Activated CD8-positive, alpha-beta T cell treated with anti-CD3 and anti-CD28 coated beads for 36 hours (primary cell): ENCODE results near the gene TMEM47. TPM values are rescaled to one million over a fixed set of nuclear protein-coding genes. Genes with fewer than 3 reads are reported as not detected.

Source experiments
- ATAC-seq: fragments of 200-7000 bp; cut with Tn5 transposase; one replicate; pipeline ENCODE4 v1.10.0; 2021; ENCODE audit warnings: mild to moderate bottlenecking, moderate library complexity
- CTCF ChIA-PET: fragments of 350-600 bp; sonication (Branson Sonifier 250); formaldehyde crosslinking; loops from one replicate; lab custom pipeline; 2021; ENCODE audit warnings: antibody characterized with exemption; lab: Charles Lee
- POLR2A ChIA-PET: fragments of 350-600 bp; sonication (Branson Sonifier 250); formaldehyde crosslinking; loops from one replicate; lab custom pipeline; 2021; ENCODE audit warnings: antibody characterized with exemption; lab: Charles Lee
- DNase-seq: peaks from one replicate; pipeline ENCODE4 v3.0.0-alpha.2; 2020
- H3K27ac Mint-ChIP-seq: one replicate; pipeline ENCODE4 v1.8.0; 2021; ENCODE audit warnings: mild to moderate bottlenecking, mixed read lengths
- H3K27me3 Mint-ChIP-seq: one replicate; pipeline ENCODE4 v1.8.0; 2021; ENCODE audit warnings: mixed read lengths
- H3K36me3 Mint-ChIP-seq: one replicate; pipeline ENCODE4 v1.8.0; 2021; ENCODE audit warnings: low read depth, mixed read lengths
- H3K4me1 Mint-ChIP-seq: one replicate; pipeline ENCODE4 v1.8.0; 2021; ENCODE audit warnings: low read depth, mixed read lengths
- H3K4me3 Mint-ChIP-seq: one replicate; pipeline ENCODE4 v1.8.0; 2021; ENCODE audit warnings: mild to moderate bottlenecking, moderate library complexity, mixed read lengths
- H3K9me3 Mint-ChIP-seq: one replicate; pipeline ENCODE4 v1.8.0; 2021; ENCODE audit warnings: mixed read lengths
- intact Hi-C: fragments of 100-400 bp; cut with micrococcal nuclease; formaldehyde crosslinking; loops from one replicate; pipeline ENCODE4 v1.10.0; 2022
- total RNA-seq, 2 experiments: library from RNA; stranded (reverse); gene quantifications; one replicate each; pipeline ENCODE4 v1.2.3, GENCODE V29; 2021
- TF ChIP-seq, protein P1 (sequence below): fragments of 200-600 bp; IDR thresholded peaks from one replicate; pipeline ENCODE4 v1.8.0; 2022; ENCODE audit warnings: antibody characterized with exemption, mild to moderate bottlenecking

TMEM47 gene
- total RNA-seq, result not detected

DNA sequence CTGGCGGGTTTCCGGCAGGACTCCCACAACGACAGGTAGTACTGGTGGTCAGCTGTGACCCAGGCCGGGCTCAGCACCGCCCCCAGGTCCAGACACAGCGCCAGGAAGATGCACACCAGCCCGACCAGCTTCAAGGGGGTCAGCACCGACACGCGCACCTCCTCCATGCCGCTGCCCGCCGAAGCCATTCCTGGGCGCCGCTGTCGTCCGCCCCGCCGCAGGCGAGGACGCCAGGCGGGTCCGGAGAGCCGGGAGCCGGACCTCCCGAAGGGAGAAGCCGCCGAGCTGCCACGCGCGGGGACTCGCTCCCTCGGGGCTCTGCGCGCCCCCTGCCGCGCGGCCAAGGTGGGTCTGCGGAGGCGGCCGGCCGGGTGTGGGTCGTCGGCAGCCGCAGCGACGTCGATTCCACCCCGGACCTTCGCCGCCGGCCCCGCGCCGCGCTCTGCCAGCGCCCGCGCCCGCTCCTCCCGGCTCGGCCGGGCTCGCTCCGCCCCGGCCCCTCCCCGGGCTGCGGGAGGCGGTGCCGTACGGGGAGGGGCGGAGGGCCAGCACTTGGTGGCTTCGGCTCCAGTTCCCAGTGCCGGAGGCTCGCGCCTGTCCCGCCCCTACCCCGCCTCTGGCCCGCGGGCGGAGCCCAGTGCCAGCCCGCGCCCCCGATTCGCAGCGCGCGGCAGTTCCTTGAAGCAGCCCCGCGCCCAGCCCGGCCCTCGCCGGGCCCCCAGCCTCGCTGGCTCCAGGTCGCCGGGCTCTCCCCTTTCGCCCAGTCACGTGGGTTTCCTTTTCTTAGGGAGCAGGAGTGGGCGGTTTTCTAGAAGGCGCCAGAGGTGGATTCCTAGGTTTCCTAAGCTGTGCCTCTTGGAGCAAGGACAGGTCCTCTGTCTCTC lies at the start of gene TMEM47:
TSS of gene TMEM47 (minus strand) at position 444 of the 884 bp plus-strand sequence. CDS start at position 188, 256 bp downstream.
- TF ChIP-seq, protein P1, sequence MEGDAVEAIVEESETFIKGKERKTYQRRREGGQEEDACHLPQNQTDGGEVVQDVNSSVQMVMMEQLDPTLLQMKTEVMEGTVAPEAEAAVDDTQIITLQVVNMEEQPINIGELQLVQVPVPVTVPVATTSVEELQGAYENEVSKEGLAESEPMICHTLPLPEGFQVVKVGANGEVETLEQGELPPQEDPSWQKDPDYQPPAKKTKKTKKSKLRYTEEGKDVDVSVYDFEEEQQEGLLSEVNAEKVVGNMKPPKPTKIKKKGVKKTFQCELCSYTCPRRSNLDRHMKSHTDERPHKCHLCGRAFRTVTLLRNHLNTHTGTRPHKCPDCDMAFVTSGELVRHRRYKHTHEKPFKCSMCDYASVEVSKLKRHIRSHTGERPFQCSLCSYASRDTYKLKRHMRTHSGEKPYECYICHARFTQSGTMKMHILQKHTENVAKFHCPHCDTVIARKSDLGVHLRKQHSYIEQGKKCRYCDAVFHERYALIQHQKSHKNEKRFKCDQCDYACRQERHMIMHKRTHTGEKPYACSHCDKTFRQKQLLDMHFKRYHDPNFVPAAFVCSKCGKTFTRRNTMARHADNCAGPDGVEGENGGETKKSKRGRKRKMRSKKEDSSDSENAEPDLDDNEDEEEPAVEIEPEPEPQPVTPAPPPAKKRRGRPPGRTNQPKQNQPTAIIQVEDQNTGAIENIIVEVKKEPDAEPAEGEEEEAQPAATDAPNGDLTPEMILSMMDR, result no peak
- Mint-ChIP-seq H3K4me3 (no peak within 1 kb of the TSS), H3K9me3 (no peaks in the 10 kb centered on the region), H3K4me1 (no peaks in the 10 kb centered on the region), H3K27me3 (peaks cover 16% of the 10 kb centered on the region), H3K36me3 (peaks cover 4% of the 10 kb centered on the region), H3K27ac (no peak within 1 kb of the TSS)
- POLR2A ChIA-PET, result no interaction called here
- CTCF ChIA-PET, result no interaction called here
- ATAC-seq (no peak), DNase-seq (no peak)
- intact Hi-C loops, result no loop called here

DNA sequence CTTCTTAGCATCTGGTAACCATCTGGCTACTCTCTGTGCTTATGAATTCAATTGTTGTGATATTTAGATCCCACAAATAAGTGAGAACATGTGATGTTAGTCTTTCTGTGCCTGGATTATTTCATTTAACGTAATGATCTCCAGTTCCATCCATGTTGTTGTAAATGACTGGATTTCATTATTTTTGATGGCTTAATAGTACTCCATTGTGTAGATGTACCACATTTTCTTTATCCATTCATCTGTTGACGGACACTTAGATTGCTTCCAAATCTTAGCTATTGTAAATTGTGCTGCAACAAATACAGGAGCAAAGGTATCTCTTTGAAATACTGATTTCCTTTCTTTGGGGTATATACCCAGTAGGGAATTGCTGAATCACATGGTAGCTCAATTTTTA lies 30.0 kb upstream of the TMEM47 start:
- Mint-ChIP-seq H3K36me3 (no peaks in the 10 kb centered on the region), H3K27ac (no peak overlapping the region), H3K27me3 (no peaks in the 10 kb centered on the region), H3K4me3 (no peak overlapping the region), H3K9me3 (peaks cover 8% of the 10 kb centered on the region), H3K4me1 (no peaks in the 10 kb centered on the region)
- CTCF ChIA-PET, result no interaction called here
- no peak for ATAC-seq
- TF ChIP-seq, protein P1, result no peak
- intact Hi-C loops, result no loop called here
- POLR2A ChIA-PET, result no interaction called here
- no peak for DNase-seq

DNA sequence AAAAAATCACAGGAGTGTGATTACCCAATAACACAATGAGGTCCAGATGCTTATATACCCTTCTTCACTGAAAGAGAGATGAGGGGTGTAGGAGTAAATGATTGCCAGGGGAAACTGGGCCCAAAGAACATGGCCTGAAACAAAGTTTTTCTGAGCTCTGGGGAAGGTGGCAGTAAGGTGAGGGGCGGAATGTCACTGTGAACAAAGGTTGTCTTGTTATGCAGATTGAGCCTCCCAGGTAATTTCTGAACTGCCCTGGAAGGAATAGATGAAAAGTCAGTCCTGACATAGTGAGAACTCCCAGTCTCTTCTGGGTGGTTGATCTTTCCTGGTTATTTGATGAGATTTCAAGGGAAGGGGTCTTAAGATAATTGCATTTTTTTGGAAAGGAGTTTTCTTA lies 2.5 kb upstream of the TMEM47 start:
- POLR2A ChIA-PET, result no interaction called here
- Mint-ChIP-seq H3K27ac (no peak overlapping the region), H3K36me3 (peaks cover 4% of the 10 kb centered on the region), H3K9me3 (no peaks in the 10 kb centered on the region), H3K27me3 (peaks cover 16% of the 10 kb centered on the region), H3K4me3 (no peak overlapping the region), H3K4me1 (no peaks in the 10 kb centered on the region)
- no peak for DNase-seq
- ATAC-seq, result no peak
- CTCF ChIA-PET, result no interaction called here
- intact Hi-C loops, result no loop called here
- TF ChIP-seq, protein P1, result no peak

DNA sequence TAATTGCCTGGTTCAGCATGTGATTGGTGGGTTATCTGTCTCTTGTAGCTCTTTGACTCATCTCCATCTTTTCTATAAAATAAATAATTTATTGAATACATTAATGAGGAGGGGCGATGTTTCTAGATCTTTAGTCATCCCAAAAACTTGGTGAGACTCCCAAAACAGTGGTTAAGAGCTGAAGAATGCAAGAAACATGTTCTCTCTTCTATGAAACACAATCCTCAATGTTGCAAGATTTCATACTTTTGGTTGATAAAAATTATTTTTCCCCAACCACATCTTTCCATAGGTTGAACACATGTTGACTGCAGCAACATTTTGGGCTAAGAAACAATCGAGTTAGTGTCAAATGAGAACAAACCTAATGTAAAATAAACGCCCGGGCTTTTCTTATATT lies 1.2 kb upstream of the TMEM47 start:
- DNase-seq, result no peak
- ChIA-PET CTCF (no interaction called here), POLR2A (no interaction called here)
- no peak overlapping the region for H3K27ac Mint-ChIP-seq
- ATAC-seq, result no peak
- no peaks in the 10 kb centered on the region for H3K9me3 Mint-ChIP-seq
- intact Hi-C loops, result no loop called here
- H3K36me3 Mint-ChIP-seq, result peaks cover 4% of the 10 kb centered on the region
- TF ChIP-seq, protein P1, result no peak
- no peak overlapping the region for H3K4me3 Mint-ChIP-seq
- H3K4me1 Mint-ChIP-seq, result no peaks in the 10 kb centered on the region
- H3K27me3 Mint-ChIP-seq, result peaks cover 16% of the 10 kb centered on the region

DNA sequence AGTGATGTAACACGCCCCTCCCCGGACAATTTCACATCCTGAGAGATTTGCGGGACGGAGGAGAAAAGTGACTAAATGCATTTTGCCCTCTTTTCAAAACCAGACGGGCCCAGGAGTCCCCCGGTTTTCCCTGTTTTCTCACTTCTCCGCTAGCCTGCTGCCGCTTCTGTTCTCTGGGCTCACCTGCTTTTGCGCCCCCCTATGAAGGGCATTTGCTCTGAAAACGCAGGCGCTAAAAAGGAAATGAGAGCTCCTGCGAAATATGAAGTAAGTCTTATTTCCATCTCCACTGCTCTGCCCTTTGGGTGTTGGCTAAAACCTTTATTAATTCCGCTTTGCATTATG lies 613 bp upstream of the TMEM47 start:
- DNase-seq (no peak), ATAC-seq (no peak)
- ChIA-PET CTCF (no interaction called here), POLR2A (no interaction called here)
- no peak overlapping the region for H3K4me3 Mint-ChIP-seq
- TF ChIP-seq, protein P1, result no peak
- H3K9me3 Mint-ChIP-seq, result no peaks in the 10 kb centered on the region
- H3K27ac Mint-ChIP-seq, result no peak overlapping the region
- intact Hi-C loops, result no loop called here
- H3K4me1 Mint-ChIP-seq, result no peaks in the 10 kb centered on the region
- peaks cover 4% of the 10 kb centered on the region for H3K36me3 Mint-ChIP-seq
- H3K27me3 Mint-ChIP-seq, result peaks cover 16% of the 10 kb centered on the region
